Activated T-helper 17 cell treated with anti-CD3 and anti-CD28 coated beads, Interleukin-2, amount 50 U/mL, for 72 hours (primary cell): Measurements from ENCODE around the gene MAP4K2. TPM values are rescaled to one million over a fixed set of nuclear protein-coding genes. Genes with fewer than 3 reads are reported as not detected.

Experiments
- total RNA-seq, 2 donors: library from RNA; stranded (reverse); gene quantifications; one replicate each; pipeline ENCODE4 v1.2.3, GENCODE V29; 2022

The MAP4K2 gene
- total RNA-seq, 2 donors from 2014 or later = 65.9 to 82.5 TPM

Other genes with a start within 250 kb of the MAP4K2 start
- not detected for gene SLC22A11, start 247.3 kb downstream of the MAP4K2 start, total RNA-seq
- gene SLC22A12, start 212.0 kb downstream of the MAP4K2 start, total RNA-seq = not detected
- 1 to 10 TPM in 1 of 2 donors, under 1 TPM in 1; 0.11 to 1.2 TPM for gene NRXN2, start 80.0 kb downstream of the MAP4K2 start, total RNA-seq
- 10 to 100 TPM; 11.0 to 21.6 TPM for gene RASGRP2, start 59.1 kb downstream of the MAP4K2 start, total RNA-seq
- 1 to 10 TPM; 4.0 to 4.7 TPM for gene PYGM, start 43.2 kb downstream of the MAP4K2 start, total RNA-seq
- 100 to 1,000 TPM; 316 to 397 TPM for gene SF1, start 24.7 kb downstream of the MAP4K2 start, total RNA-seq
- 10 to 100 TPM; 17.9 to 28.2 TPM for gene MEN1, start 7.3 kb upstream of the MAP4K2 start, total RNA-seq
- gene CDC42BPG, start 41.4 kb upstream of the MAP4K2 start, total RNA-seq = under 1 TPM; 0.37 to 0.71 TPM
- gene EHD1, start 75.4 kb upstream of the MAP4K2 start, total RNA-seq = 100 to 1,000 TPM in 1 of 2 donors, 10 to 100 TPM in 1; 96.5 to 107 TPM
- gene ATG2A, start 114.0 kb upstream of the MAP4K2 start, total RNA-seq = 10 to 100 TPM; 20.9 to 23.1 TPM
- 10 to 100 TPM; 14.6 to 43.0 TPM for gene PPP2R5B, start 121.5 kb upstream of the MAP4K2 start, total RNA-seq
- gene GPHA2, start 132.7 kb upstream of the MAP4K2 start, total RNA-seq = under 1 TPM in 1 of 2 donors, not detected in 1; 0.43 TPM
- gene MAJIN, start 168.9 kb upstream of the MAP4K2 start, total RNA-seq = 1 to 10 TPM in 1 of 2 donors, not detected in 1; 1.1 TPM
- gene BATF2, start 193.8 kb upstream of the MAP4K2 start, total RNA-seq = under 1 TPM; 0.28 to 0.37 TPM
- 10 to 100 TPM; 60.4 to 90.5 TPM for gene ARL2, start 210.9 kb upstream of the MAP4K2 start, total RNA-seq
- 10 to 100 TPM; 13.5 to 14.4 TPM for gene SNX15, start 224.2 kb upstream of the MAP4K2 start, total RNA-seq
- gene SAC3D1, start 238.0 kb upstream of the MAP4K2 start, total RNA-seq = 10 to 100 TPM; 12.3 to 20.1 TPM